Upper lobe of left lung (tissue), 6 donors: Measurements from ENCODE around the gene FAM107A. TPM values are rescaled to one million over a fixed set of nuclear protein-coding genes. Genes with fewer than 3 reads are reported as not detected.

Experiments
- ATAC-seq, 2 donors: fragments of 200-7000 bp; cut with Tn5 transposase; one replicate each; pipeline ENCODE4 v1.9.1; 2022; ENCODE audit warnings: mild to moderate bottlenecking in 2 of 2, moderate library complexity in 2 of 2; ENCODE audit not compliant: low FRiP score in 2 of 2
- DNase-seq, 2 donors: peaks; one replicate each; pipeline ENCODE4 v3.0.0-alpha.2; 2019 to 2020
- H3K27ac ChIP-seq, 4 donors: fragments of 200-600 bp; sonication (generic); one replicate each; pipeline ENCODE4 v1.5.1; 2016 to 2019
- H3K27me3 ChIP-seq, 4 donors: fragments of 200-600 bp; sonication (generic); one replicate each; pipeline ENCODE4 v1.5.1; 2017 to 2019
- H3K36me3 ChIP-seq, 4 donors: fragments of 200-600 bp; sonication (generic); one replicate each; pipeline ENCODE4 v1.5.1; 2016 to 2019
- H3K4me1 ChIP-seq, 4 donors: fragments of 200-600 bp; sonication (generic); one replicate each; pipeline ENCODE4 v1.5.1; 2018 to 2019
- H3K4me3 ChIP-seq, 4 donors: fragments of 200-600 bp; sonication (generic); one replicate each; pipeline ENCODE4 v1.5.1; 2017 to 2019; ENCODE audit warnings: mild to moderate bottlenecking in 2 of 4, moderate library complexity in 1 of 4
- H3K9me3 ChIP-seq, 4 donors: fragments of 200-600 bp; sonication (generic); one replicate each; pipeline ENCODE4 v1.5.1; 2018 to 2019
- EP300 ChIP-seq, 4 donors: sonication (generic); formaldehyde crosslinking; IDR thresholded peaks; one replicate each; pipeline ENCODE4 v1.5.1; 2017; ENCODE audit warnings: antibody characterized with exemption in 4 of 4, control low read depth in 2 of 4
- POLR2A ChIP-seq, 4 donors: fragments of 450-650 bp; IDR thresholded peaks; one replicate each; pipeline ENCODE4 v1.5.1; 2016 to 2017; ENCODE audit warnings: antibody characterized with exemption in 4 of 4, mild to moderate bottlenecking in 2 of 4
- POLR2AphosphoS5 ChIP-seq, 2 donors: sonication (generic); formaldehyde crosslinking; IDR thresholded peaks; one replicate each; pipeline ENCODE4 v1.5.1; 2017; ENCODE audit warnings: antibody characterized with exemption in 2 of 2
- WGBS, 2 donors: methylation state at CpG; one replicate each; pipeline ENCODE4 v1.1.5; 2017 to 2018; 5-methylcytosine and 5-hydroxymethylcytosine counted together
- total RNA-seq, 6 donors: library from RNA; depleted of rRNA in 4 of 6; stranded (reverse); fragments of >200 nt in 4 of 6; gene quantifications; one replicate each; pipeline versions ENCODE4 v1.1.0 to v1.2.1, GENCODE V29; 2016 to 2021
- TF ChIP-seq, protein P1 (sequence below), 6 experiments: fragments of 450-650 bp in 4 of 6; fragments of 200-600 bp in 2 of 6; sonication (generic) in 2 of 6; IDR thresholded peaks; one replicate each; pipeline ENCODE4 v1.5.1; 2016 to 2019; ENCODE audit warnings: antibody characterized with exemption in 6 of 6
- donor health status: DM: no; HTN: no; CAD: no; lungs with moderate emphysema.
- donor health status: DM: no; HTN: yes; CAD: no; lungs with severe emphysema.

FAM107A gene
- 100 to 1,000 TPM in 2 of 6 donors, 10 to 100 TPM in 4; 19.9 to 200 (median 81.1) TPM for total RNA-seq

DNA sequence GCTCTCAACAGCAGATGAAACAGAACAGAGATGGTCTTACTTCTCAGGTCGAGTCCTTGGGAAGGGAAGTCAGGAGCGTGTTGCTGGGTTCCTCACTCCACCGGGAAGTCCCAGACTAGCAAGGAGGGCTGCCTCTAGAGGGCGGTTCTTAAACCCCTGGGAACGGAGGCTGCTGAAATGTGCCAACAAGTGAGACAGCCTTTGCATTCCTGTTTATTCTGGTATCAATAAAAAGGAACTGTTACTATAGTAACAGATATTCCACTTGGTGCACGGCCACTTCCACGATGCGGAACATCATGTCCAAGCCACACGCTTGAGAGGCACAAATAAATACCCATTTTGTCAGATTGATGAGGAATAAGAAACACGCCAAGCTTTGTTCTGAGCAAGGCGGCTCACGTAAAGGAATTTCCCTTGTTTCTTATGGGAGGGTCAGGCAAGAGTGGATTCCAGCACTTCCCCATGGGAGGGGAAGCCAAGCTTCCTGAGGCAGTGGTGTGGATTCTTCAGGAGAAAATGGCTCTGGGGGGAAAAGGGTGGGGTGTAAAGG, at the start of gene FAM107A:
FAM107A (minus strand) TSS at position 123 of the 553 bp plus-strand sequence. CDS start 7,531 bp downstream, outside the sequence.
- Histone ChIP-seq H3K27ac (peak within 1 kb of the TSS; percentile 73 to 96 (median 89)), H3K27me3 (no peaks in the 10 kb centered on the region), H3K9me3 (no peaks in the 10 kb centered on the region), H3K4me3 (peak within 1 kb of the TSS; percentile 33 to 51 (median 44)), H3K4me1 (peaks cover 5 to 11% (median 7%) of the 10 kb centered on the region in 4 donors), H3K36me3 (peaks cover 0 to 8% (median 0%) of the 10 kb centered on the region in 4 donors)
- ATAC-seq (peak; percentile 70 to 74), DNase-seq (peak in 1 of 2 donors; percentile 55)
- 12 to 23% methylated on average over 12 of the region's 12 CpGs for WGBS, 2 donors
- TF ChIP-seq POLR2AphosphoS5 (IDR thresholded peaks at IDR 0.05): peak; percentile 77 to 80
- TF ChIP-seq, protein P1, sequence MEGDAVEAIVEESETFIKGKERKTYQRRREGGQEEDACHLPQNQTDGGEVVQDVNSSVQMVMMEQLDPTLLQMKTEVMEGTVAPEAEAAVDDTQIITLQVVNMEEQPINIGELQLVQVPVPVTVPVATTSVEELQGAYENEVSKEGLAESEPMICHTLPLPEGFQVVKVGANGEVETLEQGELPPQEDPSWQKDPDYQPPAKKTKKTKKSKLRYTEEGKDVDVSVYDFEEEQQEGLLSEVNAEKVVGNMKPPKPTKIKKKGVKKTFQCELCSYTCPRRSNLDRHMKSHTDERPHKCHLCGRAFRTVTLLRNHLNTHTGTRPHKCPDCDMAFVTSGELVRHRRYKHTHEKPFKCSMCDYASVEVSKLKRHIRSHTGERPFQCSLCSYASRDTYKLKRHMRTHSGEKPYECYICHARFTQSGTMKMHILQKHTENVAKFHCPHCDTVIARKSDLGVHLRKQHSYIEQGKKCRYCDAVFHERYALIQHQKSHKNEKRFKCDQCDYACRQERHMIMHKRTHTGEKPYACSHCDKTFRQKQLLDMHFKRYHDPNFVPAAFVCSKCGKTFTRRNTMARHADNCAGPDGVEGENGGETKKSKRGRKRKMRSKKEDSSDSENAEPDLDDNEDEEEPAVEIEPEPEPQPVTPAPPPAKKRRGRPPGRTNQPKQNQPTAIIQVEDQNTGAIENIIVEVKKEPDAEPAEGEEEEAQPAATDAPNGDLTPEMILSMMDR (IDR thresholded peaks at IDR 0.05): peak in 4 of 6 experiments; percentile 13 to 29 (median 16)
- TF ChIP-seq EP300 (IDR thresholded peaks at IDR 0.05): peak; percentile 87 to 98 (median 90)
- peak in 3 of 4 donors; percentile 39 to 74 (median 54) for TF ChIP-seq POLR2A (IDR thresholded peaks at IDR 0.05)

DNA sequence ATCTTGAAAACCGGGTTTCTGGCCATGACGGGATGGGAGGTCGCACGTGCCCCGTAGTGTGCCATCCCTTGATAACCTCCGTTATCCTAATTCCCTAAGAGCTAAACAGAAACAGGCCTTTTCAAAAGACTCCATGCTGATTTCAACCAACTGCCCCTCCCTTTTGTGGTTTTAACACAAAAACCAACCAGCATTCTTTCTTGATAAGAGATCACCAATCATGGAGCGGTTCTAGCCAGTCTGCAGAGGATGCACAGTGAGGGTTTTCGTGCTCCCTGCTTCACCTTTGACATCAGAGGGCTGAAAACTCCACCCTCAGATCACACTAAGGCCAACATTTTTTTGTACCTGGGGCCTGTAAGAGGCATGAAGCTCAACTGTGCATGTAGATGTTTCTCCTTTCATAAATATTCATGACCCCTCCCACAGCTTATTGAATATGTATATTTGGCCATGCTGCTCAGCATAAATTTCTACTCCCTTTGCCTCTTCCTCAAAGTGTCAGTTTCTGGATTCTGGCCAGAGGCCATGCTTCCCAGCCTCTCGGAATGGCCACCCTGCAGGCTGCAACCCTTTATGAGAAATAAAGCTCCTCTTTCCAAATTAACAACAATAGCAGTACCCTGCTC, 48.1 kb upstream of the FAM107A start:
- Histone ChIP-seq H3K27ac (no peak overlapping the region), H3K9me3 (no peaks in the 10 kb centered on the region), H3K27me3 (no peaks in the 10 kb centered on the region), H3K4me1 (peaks cover 29 to 34% (median 33%) of the 10 kb centered on the region in 4 donors), H3K36me3 (no peaks in the 10 kb centered on the region), H3K4me3 (no peak overlapping the region)
- no peak for TF ChIP-seq POLR2AphosphoS5 (IDR thresholded peaks at IDR 0.05)
- no peak for TF ChIP-seq POLR2A (IDR thresholded peaks at IDR 0.05)
- TF ChIP-seq, protein P1 (IDR thresholded peaks at IDR 0.05): no peak
- TF ChIP-seq EP300 (IDR thresholded peaks at IDR 0.05): no peak
- ATAC-seq (no peak), DNase-seq (no peak)
- WGBS, 2 donors: 86 to 94% methylated on average over 9 of the region's 9 CpGs

GRCh38 chr3:58624550-58624949, 47.4 kb upstream of the FAM107A start:
- Histone ChIP-seq H3K27ac (no peak overlapping the region), H3K4me3 (no peak overlapping the region), H3K4me1 (peaks cover 23 to 28% (median 26%) of the 10 kb centered on the region in 4 donors), H3K36me3 (no peaks in the 10 kb centered on the region), H3K9me3 (no peaks in the 10 kb centered on the region), H3K27me3 (no peaks in the 10 kb centered on the region)
- no peak for ATAC-seq
- no peak for DNase-seq
- WGBS, 2 donors: 77 to 92% methylated on average over 3 of the region's 3 CpGs
- TF ChIP-seq EP300 (IDR thresholded peaks at IDR 0.05): no peak
- TF ChIP-seq POLR2A (IDR thresholded peaks at IDR 0.05): no peak
- no peak for TF ChIP-seq POLR2AphosphoS5 (IDR thresholded peaks at IDR 0.05)
- TF ChIP-seq, protein P1 (IDR thresholded peaks at IDR 0.05): no peak

DNA sequence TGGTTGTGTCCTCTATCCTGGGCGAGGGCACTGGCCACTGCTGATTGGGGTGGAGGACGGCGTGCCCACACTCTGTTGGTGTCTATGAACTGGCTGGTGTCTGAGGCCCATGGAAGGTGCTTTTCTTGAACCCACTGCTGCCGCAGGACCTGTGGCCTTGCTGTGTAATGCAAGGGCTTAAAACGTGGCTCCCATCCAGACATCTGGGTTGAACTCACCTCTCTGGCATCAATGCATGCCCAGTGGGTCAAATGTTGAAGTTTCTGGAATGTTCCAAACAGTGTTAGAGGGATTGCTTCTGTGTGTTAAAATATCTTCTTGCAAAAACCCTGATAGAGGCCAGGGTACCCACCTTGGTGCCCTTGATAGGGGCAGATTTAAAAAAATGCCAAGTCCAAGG, 46.8 kb upstream of the FAM107A start:
- DNase-seq (no peak), ATAC-seq (no peak)
- no peaks in the 10 kb centered on the region for H3K9me3 ChIP-seq
- TF ChIP-seq POLR2A (IDR thresholded peaks at IDR 0.05): no peak
- TF ChIP-seq, protein P1 (IDR thresholded peaks at IDR 0.05): no peak
- no peak for TF ChIP-seq POLR2AphosphoS5 (IDR thresholded peaks at IDR 0.05)
- TF ChIP-seq EP300 (IDR thresholded peaks at IDR 0.05): no peak
- H3K36me3 ChIP-seq: no peaks in the 10 kb centered on the region
- H3K27me3 ChIP-seq: no peaks in the 10 kb centered on the region
- no peak overlapping the region for H3K27ac ChIP-seq
- WGBS, 2 donors: 79% methylated on average over 5 of the region's 5 CpGs; no CpG with 5 or more reads in 1 of the 2 donors
- H3K4me1 ChIP-seq: peaks cover 20 to 22% (median 21%) of the 10 kb centered on the region in 4 donors
- H3K4me3 ChIP-seq: no peak overlapping the region
